DOHH2 (cell line): ENCODE measurements around the gene HCFC1R1.

Experiments
- H3F3A ChIP-seq: fragments of 200-600 bp; sonication (generic), shearing (Covaris generic); 2 replicates; pipeline ENCODE4 v1.6.0; 2016; ENCODE audit warnings: antibody characterized with exemption, mild to moderate bottlenecking; ENCODE audit not compliant: control insufficient read depth, insufficient read depth
- H3K27ac ChIP-seq: fragments of 200-600 bp; sonication (generic); 2 replicates; pipeline ENCODE4 v1.5.1; 2014; ENCODE audit warnings: low read depth, mild to moderate bottlenecking, low read length, moderate library complexity
- H3K27me3 ChIP-seq: fragments of 200-600 bp; sonication (generic); 2 replicates; pipeline ENCODE4 v1.6.1; 2014; ENCODE audit warnings: mild to moderate bottlenecking, low read length, mixed read lengths; ENCODE audit not compliant: control insufficient read depth
- H3K36me3 ChIP-seq: fragments of 200-600 bp; sonication (generic); 2 replicates; pipeline ENCODE4 v1.6.1; 2014; ENCODE audit warnings: mild to moderate bottlenecking, low read length, moderate library complexity, mixed read lengths; ENCODE audit not compliant: control insufficient read depth
- H3K4me1 ChIP-seq: fragments of 200-600 bp; sonication (generic); 2 replicates; pipeline ENCODE4 v1.6.1; 2014; ENCODE audit warnings: mild to moderate bottlenecking, low read length, mixed read lengths; ENCODE audit not compliant: control insufficient read depth
- H3K4me2 ChIP-seq: fragments of 200-600 bp; sonication (generic); 2 replicates; pipeline ENCODE4 v1.6.0; 2014; ENCODE audit warnings: mild to moderate bottlenecking, low read length, moderate library complexity
- H3K4me3 ChIP-seq: fragments of 200-600 bp; sonication (generic); 2 replicates; pipeline ENCODE4 v1.5.1; 2014; ENCODE audit warnings: mild to moderate bottlenecking, low read length, mixed read lengths
- H3K79me2 ChIP-seq: fragments of 200-600 bp; sonication (generic); 2 replicates; pipeline ENCODE4 v1.6.1; 2014; ENCODE audit warnings: mild to moderate bottlenecking, low read length, mixed read lengths; ENCODE audit not compliant: control insufficient read depth
- H3K9me2 ChIP-seq: fragments of 200-600 bp; sonication (generic); replicated peaks from 2 replicates; pipeline ENCODE4 v1.6.1; 2014; ENCODE audit warnings: mild to moderate bottlenecking, low read length, mixed read lengths; ENCODE audit not compliant: control insufficient read depth
- H3K9me3 ChIP-seq: fragments of 200-600 bp; sonication (generic); 2 replicates; pipeline ENCODE4 v1.6.1; 2014; ENCODE audit warnings: antibody characterized with exemption, low read length, mixed read lengths; ENCODE audit not compliant: control insufficient read depth, insufficient read depth
- H4K20me1 ChIP-seq: fragments of 200-600 bp; sonication (generic); 2 replicates; pipeline ENCODE4 v1.6.0; 2014; ENCODE audit warnings: low read depth, mild to moderate bottlenecking, antibody characterized with exemption, low read length, moderate library complexity; ENCODE audit not compliant: control insufficient read depth, insufficient read depth
- EZH2phosphoT487 ChIP-seq: fragments of 200-600 bp; sonication (generic); IDR thresholded peaks from 2 replicates; pipeline ENCODE4 v1.6.1; 2017; ENCODE audit warnings: borderline replicate concordance, mild to moderate bottlenecking, antibody characterized with exemption, low read length, moderate library complexity, mixed read lengths
- TF ChIP-seq, protein P1 (sequence below): fragments of 200-600 bp; sonication (generic); IDR thresholded peaks from one replicate; pipeline ENCODE4 v1.5.1; 2014; ENCODE audit warnings: antibody characterized with exemption, mild to moderate bottlenecking, low read depth, low read length; ENCODE audit not compliant: poor library complexity, severe bottlenecking

Gene HCFC1R1

DNA sequence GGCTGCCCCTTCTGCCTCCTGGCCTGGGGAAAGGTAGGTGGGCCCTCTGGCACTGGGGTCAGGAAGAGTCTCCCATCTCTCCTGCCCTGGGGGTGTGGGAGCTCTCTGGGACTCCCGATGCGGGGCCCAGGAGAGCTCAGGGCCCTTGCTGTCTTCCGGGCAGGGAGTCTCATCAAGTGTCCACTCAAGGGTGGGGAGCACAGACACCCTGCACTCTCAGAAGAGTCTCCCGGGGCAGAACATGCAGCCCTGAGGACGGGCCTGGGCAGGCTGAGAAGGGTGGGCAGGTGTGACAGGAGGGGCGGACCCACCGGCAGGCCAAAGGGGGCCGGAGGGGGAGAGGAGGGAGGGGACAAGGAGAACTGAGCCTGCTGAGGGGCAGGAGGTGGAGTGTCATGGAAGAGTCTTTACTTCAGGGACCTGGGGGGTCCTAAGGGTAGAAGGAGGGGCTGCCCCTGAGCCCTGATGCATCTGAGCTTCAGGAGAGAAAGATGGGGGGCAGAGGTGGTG lies 35.1 kb downstream of the HCFC1R1 start:
- Histone ChIP-seq H4K20me1 (no peaks in the 10 kb centered on the region), H3K27ac (no peak overlapping the region), H3K4me1 (peaks cover 4% of the 10 kb centered on the region), H3K79me2 (no peaks in the 10 kb centered on the region), H3K27me3 (peaks cover 39% of the 10 kb centered on the region; the same call in 1 of the 2 replicates), H3K36me3 (no peaks in the 10 kb centered on the region), H3K4me3 (no peak overlapping the region), H3K9me2 (no peaks in the 10 kb centered on the region), H3K9me3 (no peaks in the 10 kb centered on the region), H3F3A (no peaks in the 10 kb centered on the region), H3K4me2 (no peak overlapping the region)
- TF ChIP-seq EZH2phosphoT487: no peak
- TF ChIP-seq, protein P1, sequence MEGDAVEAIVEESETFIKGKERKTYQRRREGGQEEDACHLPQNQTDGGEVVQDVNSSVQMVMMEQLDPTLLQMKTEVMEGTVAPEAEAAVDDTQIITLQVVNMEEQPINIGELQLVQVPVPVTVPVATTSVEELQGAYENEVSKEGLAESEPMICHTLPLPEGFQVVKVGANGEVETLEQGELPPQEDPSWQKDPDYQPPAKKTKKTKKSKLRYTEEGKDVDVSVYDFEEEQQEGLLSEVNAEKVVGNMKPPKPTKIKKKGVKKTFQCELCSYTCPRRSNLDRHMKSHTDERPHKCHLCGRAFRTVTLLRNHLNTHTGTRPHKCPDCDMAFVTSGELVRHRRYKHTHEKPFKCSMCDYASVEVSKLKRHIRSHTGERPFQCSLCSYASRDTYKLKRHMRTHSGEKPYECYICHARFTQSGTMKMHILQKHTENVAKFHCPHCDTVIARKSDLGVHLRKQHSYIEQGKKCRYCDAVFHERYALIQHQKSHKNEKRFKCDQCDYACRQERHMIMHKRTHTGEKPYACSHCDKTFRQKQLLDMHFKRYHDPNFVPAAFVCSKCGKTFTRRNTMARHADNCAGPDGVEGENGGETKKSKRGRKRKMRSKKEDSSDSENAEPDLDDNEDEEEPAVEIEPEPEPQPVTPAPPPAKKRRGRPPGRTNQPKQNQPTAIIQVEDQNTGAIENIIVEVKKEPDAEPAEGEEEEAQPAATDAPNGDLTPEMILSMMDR: no peak

DNA sequence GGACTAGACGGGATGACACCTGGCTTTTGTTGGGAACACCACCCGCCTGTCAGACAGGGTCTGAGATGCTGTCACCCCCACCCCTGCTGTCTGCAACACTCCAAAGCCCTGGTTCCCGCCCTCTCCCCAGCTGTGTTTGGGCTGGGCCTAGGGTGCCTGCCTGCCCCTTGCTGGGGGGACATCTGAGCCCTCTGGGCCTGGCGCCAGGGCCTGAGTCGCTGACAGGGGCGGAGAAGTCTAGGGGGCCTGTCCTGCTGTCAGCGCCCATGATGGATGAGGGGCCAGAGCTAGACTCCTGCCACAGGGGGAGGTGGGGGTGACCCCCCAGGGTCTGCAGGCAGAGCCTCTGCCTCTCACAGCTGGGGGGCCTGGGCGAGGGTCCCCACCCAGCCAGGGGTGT lies 35.9 kb downstream of the HCFC1R1 start:
- no peaks in the 10 kb centered on the region for H4K20me1 ChIP-seq

DNA sequence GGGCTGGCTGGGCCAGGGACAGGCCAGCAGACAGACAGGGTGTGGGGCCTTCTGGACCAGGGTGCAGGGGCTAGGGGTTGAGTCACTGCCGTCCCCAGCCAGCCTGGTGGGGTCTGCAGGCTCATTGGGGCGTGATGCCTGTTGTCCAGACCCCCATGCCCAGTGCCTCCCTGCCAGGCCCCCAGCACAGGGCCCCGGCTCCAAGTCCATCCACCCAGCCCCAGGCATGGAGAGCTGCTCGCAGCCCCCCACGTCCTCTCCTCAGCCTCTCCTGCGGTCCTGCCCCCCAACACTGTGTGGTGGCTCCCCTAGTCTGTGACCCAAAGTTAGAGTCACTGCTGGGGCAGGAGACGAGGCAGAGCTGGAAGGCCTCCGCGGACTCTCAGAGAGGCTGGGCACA lies 36.5 kb downstream of the HCFC1R1 start:
- H3K9me2 ChIP-seq: no peaks in the 10 kb centered on the region
- no peak overlapping the region for H3K4me3 ChIP-seq
- H3K79me2 ChIP-seq: no peaks in the 10 kb centered on the region
- TF ChIP-seq, protein P1: no peak
- no peak overlapping the region for H3K27ac ChIP-seq
- H3K27me3 ChIP-seq: peaks cover 39% of the 10 kb centered on the region; the same call in 1 of the 2 replicates
- no peaks in the 10 kb centered on the region for H4K20me1 ChIP-seq
- H3K4me1 ChIP-seq: peaks cover 14% of the 10 kb centered on the region
- H3K36me3 ChIP-seq: no peaks in the 10 kb centered on the region
- H3F3A ChIP-seq: peaks cover 6% of the 10 kb centered on the region
- H3K9me3 ChIP-seq: no peaks in the 10 kb centered on the region
- H3K4me2 ChIP-seq: no peak overlapping the region

More for the DNA sequence above, 35.9 kb downstream of the HCFC1R1 start:
- H3K27me3 ChIP-seq: peaks cover 39% of the 10 kb centered on the region; the same call in 1 of the 2 replicates
- peaks cover 3% of the 10 kb centered on the region for H3F3A ChIP-seq
- no peaks in the 10 kb centered on the region for H3K9me2 ChIP-seq
- H3K4me1 ChIP-seq: peaks cover 9% of the 10 kb centered on the region
- no peaks in the 10 kb centered on the region for H3K36me3 ChIP-seq
- H3K4me3 ChIP-seq: no peak overlapping the region
- no peak overlapping the region for H3K27ac ChIP-seq
- H3K9me3 ChIP-seq: no peaks in the 10 kb centered on the region
- TF ChIP-seq, protein P1: no peak
- TF ChIP-seq EZH2phosphoT487: no peak
- no peak overlapping the region for H3K4me2 ChIP-seq
- H3K79me2 ChIP-seq: no peaks in the 10 kb centered on the region
